OCI-LY3 (cell line): Measurements from ENCODE around the gene PLD5.

Experiments
- H2AFZ ChIP-seq: fragments of 200-600, 300-600 bp; shearing (Covaris generic); 2 replicates; pipeline ENCODE4 v1.6.0; 2014; ENCODE audit warnings: antibody characterized with exemption, low read depth, low read length
- H3K27ac ChIP-seq: fragments of 200-600, 300-600 bp; sonication (generic); 2 replicates; pipeline ENCODE4 v1.5.1; 2014; ENCODE audit warnings: mild to moderate bottlenecking, low read length, moderate library complexity, mixed read lengths
- H3K27me3 ChIP-seq: fragments of 200-600, 300-600 bp; sonication (generic); 2 replicates; pipeline ENCODE4 v1.6.1; 2014; ENCODE audit warnings: low read depth, low read length, mixed read lengths
- H3K36me3 ChIP-seq: fragments of 200-600, 300-600 bp; sonication (generic); replicated peaks from 2 replicates; pipeline ENCODE3; 2014; ENCODE audit warnings: low read depth, low read length, mixed read lengths
- H3K4me1 ChIP-seq: fragments of 300-600, 200-600 bp; sonication (generic); 2 replicates; pipeline ENCODE4 v1.6.1; 2014; ENCODE audit warnings: low read length, mixed read lengths
- H3K4me2 ChIP-seq: fragments of 200-600, 300-600 bp; sonication (generic); 2 replicates; pipeline ENCODE4 v1.6.1; 2014; ENCODE audit warnings: low read length, mixed read lengths
- H3K4me3 ChIP-seq: fragments of 300-600, 200-600 bp; sonication (generic); 2 replicates; pipeline ENCODE4 v1.5.1; 2014; ENCODE audit warnings: antibody characterized with exemption, mild to moderate bottlenecking, low read length, moderate library complexity
- H3K79me2 ChIP-seq: fragments of 300-600, 200-600 bp; shearing (Covaris generic); 2 replicates; pipeline ENCODE4 v1.6.1; 2014; ENCODE audit warnings: mild to moderate bottlenecking, low read length, mixed read lengths
- H3K9ac ChIP-seq: fragments of 300-600, 200-600 bp; shearing (Covaris generic); 2 replicates; pipeline ENCODE4 v1.6.0; 2014; ENCODE audit warnings: mild to moderate bottlenecking, low read length, moderate library complexity
- H3K9me3 ChIP-seq: fragments of 200-600, 300-600 bp; shearing (Covaris generic); 2 replicates; pipeline ENCODE4 v1.6.1; 2014; ENCODE audit warnings: low read length, mixed read lengths; ENCODE audit not compliant: insufficient read depth
- H4K20me1 ChIP-seq: fragments of 200-600, 300-600 bp; sonication (generic); 2 replicates; pipeline ENCODE4 v1.6.1; 2016; ENCODE audit warnings: low read length, mixed read lengths; ENCODE audit not compliant: insufficient read depth
- EZH2phosphoT487 ChIP-seq: fragments of 200-600 bp; shearing (Covaris generic); IDR thresholded peaks from 2 replicates; pipeline ENCODE4 v1.6.1; 2018; ENCODE audit warnings: antibody characterized with exemption, mixed run types, low read depth
- TF ChIP-seq, protein P1 (sequence below): fragments of 200-600, 300-600 bp; sonication (generic); IDR thresholded peaks from 2 replicates; pipeline ENCODE4 v1.5.1; 2014; ENCODE audit warnings: antibody characterized with exemption, low read length, low read depth

Gene PLD5

DNA sequence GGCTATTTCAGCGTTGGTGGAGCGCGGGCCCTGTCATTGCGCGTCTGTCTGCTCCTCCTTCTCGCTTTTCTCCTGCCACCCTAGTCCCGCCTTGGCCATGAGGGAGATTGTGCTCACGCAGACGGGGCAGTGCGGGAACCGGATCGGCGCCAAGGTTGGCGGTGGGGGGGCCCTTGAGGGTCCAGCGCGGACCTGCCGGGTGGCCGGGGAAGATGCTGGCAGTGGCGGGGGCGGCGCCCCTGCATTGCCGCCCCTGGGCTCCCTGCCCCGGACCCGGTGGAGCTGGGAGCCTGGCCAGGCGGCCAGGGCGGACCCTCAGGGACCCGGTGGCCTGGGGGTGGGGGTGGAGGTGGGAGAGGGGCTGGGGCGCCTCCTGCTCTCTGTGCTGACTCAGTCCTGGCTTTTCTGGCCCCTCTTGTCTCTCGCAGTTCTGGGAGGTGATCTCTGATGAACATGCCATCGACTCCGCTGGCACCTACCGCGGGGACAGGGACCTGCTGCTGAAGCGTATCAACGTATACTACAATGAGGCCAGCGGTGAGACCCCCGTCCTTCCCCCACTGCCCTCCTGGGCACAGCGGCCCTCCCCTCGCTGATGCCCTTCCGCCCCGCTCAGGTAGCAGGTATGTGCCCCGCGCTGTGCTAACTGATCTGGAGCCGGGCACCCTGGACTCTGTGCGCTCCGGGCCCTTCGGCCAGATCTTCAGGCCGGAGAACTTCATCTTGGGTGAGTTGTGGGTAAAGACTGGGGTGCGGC lies 467.3 kb downstream of the PLD5 start:
- Histone ChIP-seq H3K27ac (no peak overlapping the region), H4K20me1 (no peaks in the 10 kb centered on the region), H3K36me3 (no peaks in the 10 kb centered on the region), H3K9me3 (no peaks in the 10 kb centered on the region), H3K9ac (no peak overlapping the region), H2AFZ (no peak overlapping the region), H3K27me3 (peaks cover 5% of the 10 kb centered on the region; the same call in 1 of the 2 replicates), H3K4me2 (no peak overlapping the region), H3K4me3 (no peak overlapping the region), H3K4me1 (no peaks in the 10 kb centered on the region), H3K79me2 (no peaks in the 10 kb centered on the region)
- no peak for TF ChIP-seq EZH2phosphoT487
- TF ChIP-seq, protein P1, sequence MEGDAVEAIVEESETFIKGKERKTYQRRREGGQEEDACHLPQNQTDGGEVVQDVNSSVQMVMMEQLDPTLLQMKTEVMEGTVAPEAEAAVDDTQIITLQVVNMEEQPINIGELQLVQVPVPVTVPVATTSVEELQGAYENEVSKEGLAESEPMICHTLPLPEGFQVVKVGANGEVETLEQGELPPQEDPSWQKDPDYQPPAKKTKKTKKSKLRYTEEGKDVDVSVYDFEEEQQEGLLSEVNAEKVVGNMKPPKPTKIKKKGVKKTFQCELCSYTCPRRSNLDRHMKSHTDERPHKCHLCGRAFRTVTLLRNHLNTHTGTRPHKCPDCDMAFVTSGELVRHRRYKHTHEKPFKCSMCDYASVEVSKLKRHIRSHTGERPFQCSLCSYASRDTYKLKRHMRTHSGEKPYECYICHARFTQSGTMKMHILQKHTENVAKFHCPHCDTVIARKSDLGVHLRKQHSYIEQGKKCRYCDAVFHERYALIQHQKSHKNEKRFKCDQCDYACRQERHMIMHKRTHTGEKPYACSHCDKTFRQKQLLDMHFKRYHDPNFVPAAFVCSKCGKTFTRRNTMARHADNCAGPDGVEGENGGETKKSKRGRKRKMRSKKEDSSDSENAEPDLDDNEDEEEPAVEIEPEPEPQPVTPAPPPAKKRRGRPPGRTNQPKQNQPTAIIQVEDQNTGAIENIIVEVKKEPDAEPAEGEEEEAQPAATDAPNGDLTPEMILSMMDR: no peak

DNA sequence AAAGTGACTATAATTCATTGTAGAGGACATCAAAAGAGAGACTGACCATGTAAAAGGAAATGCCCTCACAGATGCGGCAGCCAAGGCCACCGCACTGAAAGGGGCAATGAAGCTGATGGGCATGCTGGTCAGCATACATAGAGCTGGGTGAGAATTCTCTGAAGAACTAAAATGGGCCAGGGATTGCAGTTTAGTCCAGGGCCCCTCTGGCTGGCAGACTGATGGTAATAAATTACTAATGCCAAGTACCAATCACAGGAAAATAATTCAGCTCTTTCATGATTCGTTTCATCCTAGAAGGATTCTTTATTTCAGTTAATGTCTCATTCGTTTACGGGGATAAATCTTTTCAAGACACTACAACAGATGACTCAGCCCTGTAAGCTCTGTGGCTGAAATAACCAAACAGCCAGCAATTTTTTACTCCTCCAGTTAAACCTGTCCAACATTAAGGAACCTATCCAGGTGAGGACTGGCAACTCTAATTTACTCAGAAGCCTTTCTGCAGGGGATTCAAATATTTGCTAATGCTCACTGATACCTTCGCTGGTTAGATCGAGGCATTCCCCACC lies 468.7 kb downstream of the PLD5 start:
- Histone ChIP-seq H3K4me2 (no peak overlapping the region), H2AFZ (no peak overlapping the region), H3K27ac (no peak overlapping the region), H4K20me1 (no peaks in the 10 kb centered on the region), H3K4me3 (no peak overlapping the region), H3K4me1 (no peaks in the 10 kb centered on the region), H3K36me3 (no peaks in the 10 kb centered on the region), H3K9ac (no peak overlapping the region), H3K27me3 (peaks cover 5% of the 10 kb centered on the region; the same call in 1 of the 2 replicates), H3K9me3 (no peaks in the 10 kb centered on the region), H3K79me2 (no peaks in the 10 kb centered on the region)
- no peak for TF ChIP-seq EZH2phosphoT487
- TF ChIP-seq, protein P1: no peak

DNA sequence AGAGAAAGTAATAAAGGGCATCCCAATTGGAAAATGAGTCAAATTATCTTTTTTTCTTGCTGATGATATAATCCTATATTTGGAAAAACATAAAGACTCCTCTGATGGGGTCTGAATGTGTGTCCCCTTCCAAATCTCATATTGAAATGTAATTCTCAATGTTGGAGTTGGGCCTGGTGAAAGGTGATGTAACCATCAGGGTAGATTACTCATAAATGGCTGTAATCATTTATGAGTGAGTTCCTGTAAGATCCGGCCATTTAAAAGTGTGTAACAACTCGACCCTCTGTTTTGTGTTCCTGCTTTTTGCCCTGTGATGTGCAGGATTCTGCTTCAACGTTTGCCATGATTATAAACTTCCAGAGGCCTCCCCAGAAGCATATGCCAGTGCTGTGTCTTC lies 481.3 kb downstream of the PLD5 start:
- H3K9ac ChIP-seq: no peak overlapping the region
- H3K4me3 ChIP-seq: no peak overlapping the region
- H3K27ac ChIP-seq: no peak overlapping the region
- no peaks in the 10 kb centered on the region for H3K79me2 ChIP-seq
- no peaks in the 10 kb centered on the region for H3K9me3 ChIP-seq
- no peaks in the 10 kb centered on the region for H3K36me3 ChIP-seq
- no peak overlapping the region for H3K4me2 ChIP-seq
- no peaks in the 10 kb centered on the region for H3K27me3 ChIP-seq
- TF ChIP-seq EZH2phosphoT487: no peak
- TF ChIP-seq, protein P1: no peak
- H3K4me1 ChIP-seq: no peaks in the 10 kb centered on the region
- H2AFZ ChIP-seq: no peak overlapping the region
- no peaks in the 10 kb centered on the region for H4K20me1 ChIP-seq

- Histone ChIP-seq H3K9me3 (no peaks in the 10 kb centered on the region), H3K27ac (no peak overlapping the region), H2AFZ (no peak overlapping the region), H3K4me3 (no peak overlapping the region), H3K79me2 (no peaks in the 10 kb centered on the region), H3K27me3 (peaks cover 12% of the 10 kb centered on the region; the same call in 1 of the 2 replicates), H3K36me3 (no peaks in the 10 kb centered on the region), H3K9ac (no peak overlapping the region), H3K4me2 (no peak overlapping the region), H4K20me1 (no peaks in the 10 kb centered on the region), H3K4me1 (no peaks in the 10 kb centered on the region)
- no peak for TF ChIP-seq EZH2phosphoT487
- TF ChIP-seq, protein P1: no peak
Measured at GRCh38 chr1:242034392-242034791, 490.1 kb downstream of the PLD5 start.
